ENCODE results near the gene TPI1. TPM values are rescaled to one million over a fixed set of nuclear protein-coding genes. Genes with fewer than 3 reads are reported as not detected.

Gene TPI1
- total RNA-seq, 4 donors from 2014 or later: 288 to 372 (median 355) TPM

- DNase-seq (ENCODE audit: extremely low spot score): no peak
- Histone ChIP-seq H3K27ac (replicated peaks in 1 of 4) (peak overlapping the region; percentile 80 to 88 (median 88)), H3K36me3 (peaks cover 0 to 37% (median 17%) of the 10 kb centered on the region in 4 donors), H3K27me3 (peaks cover 0 to 15% (median 0%) of the 10 kb centered on the region in 4 donors), H3K4me1 (peaks cover 24 to 54% (median 48%) of the 10 kb centered on the region in 4 donors), H3K4me3 (peak overlapping the region; percentile 80 to 95 (median 92)), H3K9me3 (no peaks in the 10 kb centered on the region)
- TF ChIP-seq POLR2A (IDR thresholded peaks at IDR 0.05; ENCODE audit: low read depth) (no peak), POLR2AphosphoS5 (IDR thresholded peaks at IDR 0.05) (peak; percentile 60 to 62)
- WGBS: 1% methylated on average over 54 of the region's 71 CpGs
- intact Hi-C loops (cut with DNase I): loop anchor here (5.0 kb wide), 2 partner anchors 77 to 212 kb away; partner anchors contain the start of gene MLF2
These were observed 38.4 kb upstream of the TPI1 start for GRCh38 chr12:6828781-6829535.

- no peak for DNase-seq (ENCODE audit: extremely low spot score)
- Histone ChIP-seq H3K9me3 (no peaks in the 10 kb centered on the region), H3K36me3 (peaks cover 0 to 44% (median 22%) of the 10 kb centered on the region in 4 donors), H3K27me3 (peaks cover 0 to 8% (median 0%) of the 10 kb centered on the region in 4 donors), H3K27ac (replicated peaks in 1 of 4) (peak overlapping the region; percentile 80 to 88 (median 88)), H3K4me3 (peak overlapping the region; percentile 80 to 95 (median 92)), H3K4me1 (peaks cover 24 to 54% (median 48%) of the 10 kb centered on the region in 4 donors)
- intact Hi-C loops (cut with DNase I): loop anchor here (5.0 kb wide), 2 partner anchors 77 to 212 kb away; partner anchors contain the start of gene MLF2
- WGBS: 32% methylated on average over 11 of the region's 19 CpGs
- TF ChIP-seq CTCF (IDR thresholded peaks at IDR 0.05) (peak in 1 of 3 experiments; percentile 6), EP300 (IDR thresholded peaks at IDR 0.05) (no peak), POLR2AphosphoS5 (IDR thresholded peaks at IDR 0.05) (no peak), POLR2A (IDR thresholded peaks at IDR 0.05; ENCODE audit: low read depth) (no peak)
These were observed 37.7 kb upstream of the TPI1 start for GRCh38 chr12:6829536-6830220.

GRCh38 chr12:6830286-6830890 lies 36.9 kb upstream of the TPI1 start:
- Histone ChIP-seq H3K27me3 (peaks cover 0 to under 1% (median 0%) of the 10 kb centered on the region in 4 donors), H3K9me3 (no peaks in the 10 kb centered on the region), H3K36me3 (peaks cover 0 to 49% (median 22%) of the 10 kb centered on the region in 4 donors), H3K4me1 (peaks cover 20 to 47% (median 43%) of the 10 kb centered on the region in 4 donors), H3K4me3 (no peak overlapping the region), H3K27ac (replicated peaks in 1 of 4) (peak overlapping the region in 3 of 4 donors; percentile 87 to 88 (median 88))
- intact Hi-C loops (cut with DNase I): no loop called here
- TF ChIP-seq POLR2A (IDR thresholded peaks at IDR 0.05; ENCODE audit: low read depth) (no peak), POLR2AphosphoS5 (IDR thresholded peaks at IDR 0.05) (no peak), EP300 (IDR thresholded peaks at IDR 0.05) (no peak), CTCF (IDR thresholded peaks at IDR 0.05) (no peak)
- no peak for DNase-seq (ENCODE audit: extremely low spot score)
- 66% methylated on average over 11 of the region's 11 CpGs for WGBS

GRCh38 chr12:6830999-6831398 lies 36.3 kb upstream of the TPI1 start:
- TF ChIP-seq EP300 (IDR thresholded peaks at IDR 0.05) (no peak), POLR2AphosphoS5 (IDR thresholded peaks at IDR 0.05) (no peak), POLR2A (IDR thresholded peaks at IDR 0.05; ENCODE audit: low read depth) (no peak), CTCF (IDR thresholded peaks at IDR 0.05) (no peak)
- H3K9me3 ChIP-seq: no peaks in the 10 kb centered on the region
- DNase-seq (ENCODE audit: extremely low spot score): no peak
- H3K27ac ChIP-seq (replicated peaks in 1 of 4): no peak overlapping the region
- 74% methylated on average over 3 of the region's 6 CpGs for WGBS
- no peaks in the 10 kb centered on the region for H3K27me3 ChIP-seq
- H3K36me3 ChIP-seq: peaks cover 0 to 49% (median 22%) of the 10 kb centered on the region in 4 donors
- peaks cover 19 to 44% (median 37%) of the 10 kb centered on the region in 4 donors for H3K4me1 ChIP-seq
- intact Hi-C loops (cut with DNase I): no loop called here
- no peak overlapping the region for H3K4me3 ChIP-seq

Data from esophagus muscularis mucosa (tissue), 4 donors.